Stomach (tissue), 4 donors: Measurements from ENCODE around the gene TFDP2.

ENCODE experiments used
- CTCF ChIP-seq, 7 experiments: fragments of 450-650 bp in 4 of 7; fragments of 200-600 bp in 3 of 7; sonication (generic) in 3 of 7; IDR thresholded peaks; one replicate each; pipeline ENCODE4 v1.5.1; 2016 to 2019; ENCODE audit warnings: antibody characterized with exemption in 7 of 7, control low read depth in 2 of 7, mild to moderate bottlenecking in 1 of 7
- EP300 ChIP-seq: sonication (generic); formaldehyde crosslinking; IDR thresholded peaks from one replicate; pipeline ENCODE4 v1.6.1; 2017; ENCODE audit warnings: antibody characterized with exemption
- POLR2A ChIP-seq, 4 donors: fragments of 450-650 bp; IDR thresholded peaks; one replicate each; pipeline ENCODE4 v1.6.1; 2016; ENCODE audit warnings: antibody characterized with exemption in 4 of 4, control low read depth in 2 of 4, mild to moderate bottlenecking in 1 of 4, moderate library complexity in 1 of 4
- POLR2AphosphoS5 ChIP-seq, 3 donors: sonication (generic); formaldehyde crosslinking; IDR thresholded peaks; one replicate each; pipeline ENCODE4 v1.6.1; 2016; ENCODE audit warnings: antibody characterized with exemption in 3 of 3

- TF ChIP-seq CTCF (IDR thresholded peaks at IDR 0.05) (no peak), POLR2A (IDR thresholded peaks at IDR 0.05) (no peak), POLR2AphosphoS5 (IDR thresholded peaks at IDR 0.05) (peak in 1 of 3 donors; percentile 8), EP300 (no peak)
Measured at GRCh38 chr3:142013326-142013980, 135.9 kb downstream of the TFDP2 start.
